ENCODE data around the gene CYP3A5. TPM values are rescaled to one million over a fixed set of nuclear protein-coding genes. Genes with fewer than 3 reads are reported as not detected.
"Not testable (repeated sequence)": the region's sequence is repeated elsewhere in the genome, so short reads cannot be mapped to it uniquely, and the experiment has no call there.

The CYP3A5 gene
- total and polyA plus RNA-seq, 11 donors, result 0.06 to 0.52 (median 0.23) TPM; not detected in 6

- DNase-seq; intact Hi-C loops (cut with DNase I); H3K4me3 ChIP-seq; ATAC-seq; H3K27ac ChIP-seq; H3K36me3 ChIP-seq; H3K27me3 ChIP-seq; H3K4me1 ChIP-seq: not testable (repeated sequence)
- peaks cover 0 to 21% (median 0%) of the 10 kb centered on the region in 12 donors for H3K9me3 ChIP-seq
- 91 to 97% (median 91%) methylated on average over 12 to 14 of the region's 14 CpGs for WGBS, 4 donors
Observed at GRCh38 chr7:99685871-99686608, 6.2 kb upstream of the CYP3A5 start.

- H3K27ac ChIP-seq, result no peak overlapping the region
- no peaks in the 10 kb centered on the region for H3K36me3 ChIP-seq
- no peaks in the 10 kb centered on the region for H3K4me1 ChIP-seq
- H3K9me3 ChIP-seq, result peaks cover 0 to 19% (median 0%) of the 10 kb centered on the region in 12 donors
- H3K27me3 ChIP-seq, result no peaks in the 10 kb centered on the region
- no peak overlapping the region for H3K4me3 ChIP-seq
- ATAC-seq (no peak), DNase-seq (no peak)
- TF ChIP-seq CTCF (IDR thresholded peaks at IDR 0.05) (no peak), POLR2A (IDR thresholded peaks at IDR 0.05) (no peak)
- WGBS, 4 donors, result 92 to 95% (median 93%) methylated on average over 9 of the region's 9 CpGs
- intact Hi-C loops (cut with DNase I), result no loop called here
Observed at GRCh38 chr7:99685129-99685758, 5.4 kb upstream of the CYP3A5 start.

GRCh38 chr7:99679032-99679399, 780 bp downstream of the CYP3A5 start:
- Histone ChIP-seq H3K27me3 (no peaks in the 10 kb centered on the region), H3K4me1 (no peaks in the 10 kb centered on the region), H3K9me3 (peaks cover 0 to 14% (median 0%) of the 10 kb centered on the region in 12 donors), H3K4me3 (no peak overlapping the region), H3K27ac (no peak overlapping the region), H3K36me3 (no peaks in the 10 kb centered on the region)
- ATAC-seq (no peak), DNase-seq (no peak)
- intact Hi-C loops (cut with DNase I), result no loop called here
- WGBS, 4 donors, result 53 to 59% (median 56%) methylated on average over 4 of the region's 4 CpGs
- TF ChIP-seq CTCF (IDR thresholded peaks at IDR 0.05) (no peak), POLR2A (IDR thresholded peaks at IDR 0.05) (no peak)

GRCh38 chr7:99677648-99678045, 2.1 kb downstream of the CYP3A5 start:
- H3K36me3 ChIP-seq, result no peaks in the 10 kb centered on the region
- no peaks in the 10 kb centered on the region for H3K27me3 ChIP-seq
- TF ChIP-seq POLR2A (IDR thresholded peaks at IDR 0.05) (no peak), CTCF (IDR thresholded peaks at IDR 0.05) (no peak)
- no peaks in the 10 kb centered on the region for H3K4me1 ChIP-seq
- ATAC-seq (no peak), DNase-seq (no peak)
- no peak overlapping the region for H3K4me3 ChIP-seq
- H3K9me3 ChIP-seq, result peaks cover 0 to 11% (median 0%) of the 10 kb centered on the region in 12 donors
- WGBS, 4 donors, result 93 to 100% (median 97%) methylated on average over 2 of the region's 2 CpGs
- intact Hi-C loops (cut with DNase I), result no loop called here
- no peak overlapping the region for H3K27ac ChIP-seq
